GM12865 (cell line): ENCODE data around the gene TNIK.
A peak's percentile ranks its signal among the peaks of the same experiment; 100 is the strongest.

ENCODE experiments used
- DNase-seq: peaks from one replicate; pipeline ENCODE4 v3.0.0; 2010; ENCODE audit warnings: low read depth
- H3K4me3 ChIP-seq: 2 replicates; pipeline ENCODE4 v1.5.1; 2011; ENCODE audit warnings: mild to moderate bottlenecking, low read depth, low read length, control low read depth
- TF ChIP-seq, protein P1 (sequence below): IDR thresholded peaks from 2 replicates; pipeline ENCODE4 v1.5.1; 2011; ENCODE audit warnings: low read length, control low read depth, low read depth, inconsistent platforms; ENCODE audit not compliant: insufficient read depth; ENCODE audit errors: missing control alignments

TNIK gene

GRCh38 chr3:171173736-171174135, 286.5 kb downstream of the TNIK start:
- no peak overlapping the region for H3K4me3 ChIP-seq
- TF ChIP-seq, protein P1, sequence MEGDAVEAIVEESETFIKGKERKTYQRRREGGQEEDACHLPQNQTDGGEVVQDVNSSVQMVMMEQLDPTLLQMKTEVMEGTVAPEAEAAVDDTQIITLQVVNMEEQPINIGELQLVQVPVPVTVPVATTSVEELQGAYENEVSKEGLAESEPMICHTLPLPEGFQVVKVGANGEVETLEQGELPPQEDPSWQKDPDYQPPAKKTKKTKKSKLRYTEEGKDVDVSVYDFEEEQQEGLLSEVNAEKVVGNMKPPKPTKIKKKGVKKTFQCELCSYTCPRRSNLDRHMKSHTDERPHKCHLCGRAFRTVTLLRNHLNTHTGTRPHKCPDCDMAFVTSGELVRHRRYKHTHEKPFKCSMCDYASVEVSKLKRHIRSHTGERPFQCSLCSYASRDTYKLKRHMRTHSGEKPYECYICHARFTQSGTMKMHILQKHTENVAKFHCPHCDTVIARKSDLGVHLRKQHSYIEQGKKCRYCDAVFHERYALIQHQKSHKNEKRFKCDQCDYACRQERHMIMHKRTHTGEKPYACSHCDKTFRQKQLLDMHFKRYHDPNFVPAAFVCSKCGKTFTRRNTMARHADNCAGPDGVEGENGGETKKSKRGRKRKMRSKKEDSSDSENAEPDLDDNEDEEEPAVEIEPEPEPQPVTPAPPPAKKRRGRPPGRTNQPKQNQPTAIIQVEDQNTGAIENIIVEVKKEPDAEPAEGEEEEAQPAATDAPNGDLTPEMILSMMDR: no peak
- DNase-seq: no peak

DNA sequence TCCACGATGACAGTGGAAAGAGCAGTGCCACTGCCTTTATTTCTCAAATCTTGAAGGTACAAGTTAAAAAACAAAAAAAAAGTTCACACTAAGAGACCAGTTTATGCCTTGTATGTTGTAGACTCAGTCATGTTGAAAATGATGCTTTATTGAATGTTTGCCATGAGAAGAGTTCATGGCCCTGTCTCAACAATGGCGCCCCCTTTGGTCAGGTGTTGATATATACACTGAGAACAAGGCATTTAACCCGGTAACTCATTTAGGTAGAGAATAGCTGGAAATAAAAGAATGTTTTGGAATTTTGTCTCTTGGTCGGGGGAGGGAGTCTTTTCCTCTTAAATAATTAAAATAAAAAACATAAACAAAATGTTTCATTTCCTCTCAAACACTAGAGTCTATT, 288.1 kb downstream of the TNIK start:
- DNase-seq: no peak
- TF ChIP-seq, protein P1: peak; percentile 32
- no peak overlapping the region for H3K4me3 ChIP-seq

GRCh38 chr3:171169866-171170265, 290.3 kb downstream of the TNIK start:
- TF ChIP-seq, protein P1: no peak
- no peak overlapping the region for H3K4me3 ChIP-seq
- DNase-seq: no peak

DNA sequence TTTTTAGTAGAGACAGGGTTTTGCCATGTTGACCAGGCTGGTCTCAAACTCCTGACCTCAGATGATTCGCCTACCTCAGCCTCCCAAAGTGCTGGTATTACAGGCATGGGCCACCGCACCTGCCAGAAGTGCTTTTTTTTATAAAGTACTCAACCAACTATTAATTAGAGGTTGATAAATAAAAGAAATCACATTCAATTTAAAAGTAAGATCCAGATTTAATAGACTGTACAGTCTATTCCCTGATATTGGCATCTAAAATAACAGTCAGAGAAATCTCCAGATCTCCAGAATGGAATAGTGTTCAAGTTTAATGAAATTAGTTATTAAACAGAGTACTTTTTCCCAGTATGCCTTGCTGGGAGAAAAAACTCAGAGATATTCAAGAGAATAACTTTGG, 290.8 kb downstream of the TNIK start:
- DNase-seq: no peak
- no peak overlapping the region for H3K4me3 ChIP-seq
- TF ChIP-seq, protein P1: no peak

DNA sequence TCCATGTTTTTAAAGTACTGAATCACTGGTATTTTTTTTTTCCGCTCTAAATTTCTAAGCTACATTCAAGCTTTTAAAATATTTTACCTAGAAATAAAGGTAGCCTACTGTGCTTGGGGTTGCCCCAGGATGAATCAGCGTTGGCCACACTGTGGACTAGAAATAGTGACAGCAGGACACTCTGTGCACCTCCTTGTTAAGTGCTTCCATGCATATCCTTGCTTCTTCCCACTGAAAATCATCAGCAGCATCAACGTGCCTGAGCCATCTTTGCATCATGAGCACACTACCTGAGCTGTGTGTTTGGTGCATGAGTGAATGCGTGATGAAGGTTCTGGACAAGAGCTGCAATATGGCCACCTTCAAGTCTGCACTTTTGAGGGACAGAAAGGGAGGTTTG, 291.7 kb downstream of the TNIK start:
- H3K4me3 ChIP-seq: no peak overlapping the region
- no peak for DNase-seq
- TF ChIP-seq, protein P1: no peak

DNA sequence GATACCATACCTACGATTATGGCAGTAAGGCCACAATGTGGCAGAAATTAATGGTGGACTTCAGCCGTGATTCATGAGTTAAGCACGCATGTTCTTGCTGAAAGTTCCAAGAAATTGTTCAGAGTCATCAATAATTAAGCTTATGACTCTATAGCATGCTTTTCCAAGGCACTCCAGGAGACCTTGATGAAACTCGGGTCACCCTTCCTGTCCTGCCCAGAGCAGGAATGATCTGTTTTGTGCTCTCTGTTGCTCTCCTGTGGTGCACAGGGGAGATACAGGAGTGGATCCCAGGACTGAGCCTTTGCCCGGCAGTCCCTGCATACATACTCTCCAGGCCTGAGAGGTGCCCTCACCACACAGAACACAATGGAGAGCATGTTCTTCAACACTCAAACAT, 292.1 kb downstream of the TNIK start:
- TF ChIP-seq, protein P1: no peak
- no peak overlapping the region for H3K4me3 ChIP-seq
- DNase-seq: no peak

- TF ChIP-seq, protein P1: no peak
- no peak overlapping the region for H3K4me3 ChIP-seq
- DNase-seq: peak; percentile 33
Observed at GRCh38 chr3:171165983-171166382, 294.2 kb downstream of the TNIK start.
